Activated CD8-positive, alpha-beta memory T cell treated with anti-CD3 and anti-CD28 coated beads, Interleukin-2, amount 10 ng/mL, durations not matched to agents 7 days and 5 days (primary cell): ENCODE results near the gene MKRN1. TPM values are rescaled to one million over a fixed set of nuclear protein-coding genes. Genes with fewer than 3 reads are reported as not detected.
"Not testable (repeated sequence)": the region's sequence is repeated elsewhere in the genome, so short reads cannot be mapped to it uniquely, and the experiment has no call there.

Experiments used
- ATAC-seq: fragments of 150-1000 bp; cut with Tn5 transposase; one replicate; pipeline ENCODE4 v1.10.0; 2021; ENCODE audit warnings: moderate library complexity
- CTCF ChIA-PET: fragments of 350-600 bp; sonication (Branson Sonifier 250); formaldehyde crosslinking; loops from one replicate; lab custom pipeline; 2021; ENCODE audit warnings: antibody characterized with exemption; lab: Charles Lee
- DNase-seq: peaks from one replicate; pipeline ENCODE4 v3.0.0-alpha.2; 2020
- H3K27ac Mint-ChIP-seq: one replicate; pipeline ENCODE4 v1.8.0; 2021; ENCODE audit warnings: mild to moderate bottlenecking, mixed read lengths
- H3K27me3 Mint-ChIP-seq: one replicate; pipeline ENCODE4 v1.8.0; 2021; ENCODE audit warnings: mixed read lengths
- H3K36me3 Mint-ChIP-seq: one replicate; pipeline ENCODE4 v1.8.0; 2021; ENCODE audit warnings: mild to moderate bottlenecking, mixed read lengths
- H3K4me1 Mint-ChIP-seq: one replicate; pipeline ENCODE4 v1.8.0; 2021; ENCODE audit warnings: mixed read lengths
- H3K4me3 Mint-ChIP-seq: one replicate; pipeline ENCODE4 v1.8.0; 2021; ENCODE audit warnings: mild to moderate bottlenecking, moderate library complexity, mixed read lengths
- H3K9me3 Mint-ChIP-seq: one replicate; pipeline ENCODE4 v1.8.0; 2022; ENCODE audit warnings: low read depth, mixed read lengths
- total RNA-seq, 2 experiments: library from RNA; stranded (reverse); gene quantifications; one replicate each; pipeline ENCODE4 v1.2.3, GENCODE V29; 2021

MKRN1 gene
- 10 to 100 TPM; 64.2 to 75.5 TPM for total RNA-seq

GRCh38 chr7:140479062-140479738, at the start of gene MKRN1:
MKRN1 (minus strand) TSS chr7:140479505; CDS start chr7:140479344, 161 bp downstream.
- DNase-seq, result peak; percentile 95
- peaks cover 3% of the 10 kb centered on the region for H3K27me3 Mint-ChIP-seq
- ATAC-seq, result peak; percentile 94
- CTCF ChIA-PET, result interaction anchor here (1.0 kb wide), 1 partner anchor 103 kb away, joined by 4 read pairs; no protein-coding TSS in a partner anchor
- H3K27ac Mint-ChIP-seq, result peak within 1 kb of the TSS; percentile 94
- H3K36me3 Mint-ChIP-seq, result peaks cover 6% of the 10 kb centered on the region
- H3K9me3 Mint-ChIP-seq, result no peaks in the 10 kb centered on the region
- peaks cover 26% of the 10 kb centered on the region for H3K4me1 Mint-ChIP-seq
- peak within 1 kb of the TSS; percentile 86 for H3K4me3 Mint-ChIP-seq

GRCh38 chr7:140526787-140527664, 47.7 kb upstream of the MKRN1 start:
- no peaks in the 10 kb centered on the region for H3K36me3 Mint-ChIP-seq
- no peak overlapping the region for H3K27ac Mint-ChIP-seq
- H3K4me3 Mint-ChIP-seq, result no peak overlapping the region
- H3K4me1 Mint-ChIP-seq, result peaks cover 16% of the 10 kb centered on the region
- ATAC-seq (no peak), DNase-seq (no peak)
- peaks cover 27% of the 10 kb centered on the region for H3K27me3 Mint-ChIP-seq
- H3K9me3 Mint-ChIP-seq, result no peaks in the 10 kb centered on the region
- CTCF ChIA-PET, result interaction anchor here (1.6 to 1.7 kb wide), 2 partner anchors 10 kb away, joined by 5 read pairs; no protein-coding TSS in a partner anchor

- H3K4me1 Mint-ChIP-seq, result peaks cover 16% of the 10 kb centered on the region
- DNase-seq (no peak), ATAC-seq (no peak)
- no peaks in the 10 kb centered on the region for H3K9me3 Mint-ChIP-seq
- H3K27ac Mint-ChIP-seq, result no peak overlapping the region
- CTCF ChIA-PET, result interaction anchor here (0.8 to 1.7 kb wide), 3 partner anchors 9 to 49 kb away, joined by 3 to 5 read pairs (median 5); no protein-coding TSS in a partner anchor
- no peak overlapping the region for H3K4me3 Mint-ChIP-seq
- peaks cover 18% of the 10 kb centered on the region for H3K27me3 Mint-ChIP-seq
- H3K36me3 Mint-ChIP-seq, result no peaks in the 10 kb centered on the region
Observed at GRCh38 chr7:140526214-140526613, 46.9 kb upstream of the MKRN1 start.

GRCh38 chr7:140525743-140526142, 46.4 kb upstream of the MKRN1 start:
- no peaks in the 10 kb centered on the region for H3K9me3 Mint-ChIP-seq
- peaks cover 14% of the 10 kb centered on the region for H3K27me3 Mint-ChIP-seq
- CTCF ChIA-PET, result interaction anchor here (0.8 to 1.7 kb wide), 3 partner anchors 9 to 49 kb away, joined by 3 to 5 read pairs (median 5); no protein-coding TSS in a partner anchor
- DNase-seq, result peak; percentile 72
- peaks cover 16% of the 10 kb centered on the region for H3K4me1 Mint-ChIP-seq
- no peaks in the 10 kb centered on the region for H3K36me3 Mint-ChIP-seq
- no peak overlapping the region for H3K4me3 Mint-ChIP-seq
- ATAC-seq, result peak; percentile 74
- H3K27ac Mint-ChIP-seq, result no peak overlapping the region

- DNase-seq (no peak), ATAC-seq (no peak)
- no peaks in the 10 kb centered on the region for H3K36me3 Mint-ChIP-seq
- no peaks in the 10 kb centered on the region for H3K9me3 Mint-ChIP-seq
- no peak overlapping the region for H3K4me3 Mint-ChIP-seq
- peaks cover 15% of the 10 kb centered on the region for H3K4me1 Mint-ChIP-seq
- no peak overlapping the region for H3K27ac Mint-ChIP-seq
- H3K27me3 Mint-ChIP-seq, result peaks cover 17% of the 10 kb centered on the region
- CTCF ChIA-PET, result interaction anchor here (1.2 kb wide), 1 partner anchor 16 kb away, joined by 3 read pairs; no protein-coding TSS in a partner anchor
Observed at GRCh38 chr7:140521421-140521820, 42.1 kb upstream of the MKRN1 start.

- DNase-seq, result no peak
- no peak for ATAC-seq
- peaks cover 4% of the 10 kb centered on the region for H3K4me1 Mint-ChIP-seq
- CTCF ChIA-PET, result interaction anchor here (1.5 kb wide), 1 partner anchor 135 kb away, joined by 5 read pairs; no protein-coding TSS in a partner anchor
- H3K27ac Mint-ChIP-seq, result no peak overlapping the region
- H3K9me3 Mint-ChIP-seq, result no peaks in the 10 kb centered on the region
- peaks cover 27% of the 10 kb centered on the region for H3K27me3 Mint-ChIP-seq
- no peak overlapping the region for H3K4me3 Mint-ChIP-seq
- no peaks in the 10 kb centered on the region for H3K36me3 Mint-ChIP-seq
Observed at GRCh38 chr7:140519007-140519399, 39.7 kb upstream of the MKRN1 start.

- Mint-ChIP-seq H3K9me3 (no peaks in the 10 kb centered on the region), H3K4me3 (no peak overlapping the region), H3K27me3 (peaks cover 28% of the 10 kb centered on the region), H3K36me3 (no peaks in the 10 kb centered on the region), H3K27ac (no peak overlapping the region), H3K4me1 (peaks cover 4% of the 10 kb centered on the region)
- DNase-seq (no peak), ATAC-seq (no peak)
- CTCF ChIA-PET, result interaction anchor here (0.6 to 2.8 kb wide), 9 partner anchors 12 to 496 kb away, joined by 3 to 14 read pairs (median 5); partner anchors contain the start of gene MRPS33
Observed at GRCh38 chr7:140518370-140519006, 39.2 kb upstream of the MKRN1 start.

- Mint-ChIP-seq H3K4me3 (no peak overlapping the region), H3K27ac (no peak overlapping the region)
- ATAC-seq, result peak; percentile 79
Observed at GRCh38 chr7:140517546-140518369, 38.5 kb upstream of the MKRN1 start.

GRCh38 chr7:140512317-140513000, 33.2 kb upstream of the MKRN1 start:
- H3K9me3 Mint-ChIP-seq, result no peaks in the 10 kb centered on the region
- H3K4me3 Mint-ChIP-seq, result no peak overlapping the region
- ATAC-seq (no peak), DNase-seq (no peak)
- no peaks in the 10 kb centered on the region for H3K4me1 Mint-ChIP-seq
- peaks cover 18% of the 10 kb centered on the region for H3K27me3 Mint-ChIP-seq
- CTCF ChIA-PET, result interaction anchor here (2.1 kb wide), 1 partner anchor 140 kb away, joined by 5 read pairs; no protein-coding TSS in a partner anchor
- H3K36me3 Mint-ChIP-seq, result no peaks in the 10 kb centered on the region
- H3K27ac Mint-ChIP-seq, result no peak overlapping the region

More at GRCh38 chr7:140517546-140518369, 38.5 kb upstream of the MKRN1 start:
- peaks cover 28% of the 10 kb centered on the region for H3K27me3 Mint-ChIP-seq
- H3K9me3 Mint-ChIP-seq, result no peaks in the 10 kb centered on the region
- DNase-seq, result peak; percentile 78
- H3K36me3 Mint-ChIP-seq, result no peaks in the 10 kb centered on the region
- CTCF ChIA-PET, result interaction anchor here (0.6 to 2.8 kb wide), 11 partner anchors 8 to 497 kb away, joined by 3 to 14 read pairs (median 4); partner anchors contain the start of gene MRPS33
- peaks cover 4% of the 10 kb centered on the region for H3K4me1 Mint-ChIP-seq

- no peak overlapping the region for H3K4me3 Mint-ChIP-seq
- ATAC-seq (no peak), DNase-seq (no peak)
- CTCF ChIA-PET, result no interaction called here
- peaks cover 5% of the 10 kb centered on the region for H3K27me3 Mint-ChIP-seq
- H3K36me3 Mint-ChIP-seq, result no peaks in the 10 kb centered on the region
- no peak overlapping the region for H3K27ac Mint-ChIP-seq
- no peaks in the 10 kb centered on the region for H3K9me3 Mint-ChIP-seq
- H3K4me1 Mint-ChIP-seq, result no peaks in the 10 kb centered on the region
Observed at GRCh38 chr7:140509789-140510188, 30.5 kb upstream of the MKRN1 start.

GRCh38 chr7:140507556-140507955, 28.3 kb upstream of the MKRN1 start:
- not testable (repeated sequence) for DNase-seq, ATAC-seq, H3K4me1 Mint-ChIP-seq, H3K4me3 Mint-ChIP-seq, H3K27me3 Mint-ChIP-seq, H3K9me3 Mint-ChIP-seq, H3K27ac Mint-ChIP-seq, H3K36me3 Mint-ChIP-seq
- CTCF ChIA-PET, result interaction anchor here (1.1 to 1.3 kb wide), 2 partner anchors 10 to 64 kb away, joined by 3 to 4 read pairs; no protein-coding TSS in a partner anchor
